NCI-H446 (cell line): ENCODE results near the gene TMA7.
"Not testable (repeated sequence)": the region's sequence is repeated elsewhere in the genome, so short reads cannot be mapped to it uniquely, and the experiment has no call there.

Experiments
- DNase-seq, 2 experiments: peaks; one replicate each; lab custom pipeline; 2025; lab: John Stamatoyannopoulos, UW

Gene TMA7

DNA sequence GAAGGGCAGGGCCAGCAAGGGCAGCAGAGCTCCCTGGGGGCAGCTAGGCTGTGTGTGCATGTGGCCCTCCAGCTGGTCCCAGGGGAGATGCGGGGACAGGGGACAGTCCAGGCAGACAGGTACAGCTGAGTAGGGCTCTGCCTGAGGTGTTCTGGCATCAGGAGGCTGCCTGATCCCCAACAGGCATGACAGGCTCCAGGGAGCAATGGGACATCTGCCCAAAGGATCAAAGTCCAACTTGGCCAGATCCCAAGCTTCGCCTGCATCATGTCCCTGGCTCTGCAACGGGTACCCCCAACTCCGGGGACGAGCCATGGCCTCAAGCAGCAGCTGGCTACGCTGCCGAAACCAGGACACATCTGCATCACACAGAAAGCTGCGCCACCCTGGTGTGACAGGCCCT is 28.3 kb downstream of the TMA7 start:
- no peak for DNase-seq

DNA sequence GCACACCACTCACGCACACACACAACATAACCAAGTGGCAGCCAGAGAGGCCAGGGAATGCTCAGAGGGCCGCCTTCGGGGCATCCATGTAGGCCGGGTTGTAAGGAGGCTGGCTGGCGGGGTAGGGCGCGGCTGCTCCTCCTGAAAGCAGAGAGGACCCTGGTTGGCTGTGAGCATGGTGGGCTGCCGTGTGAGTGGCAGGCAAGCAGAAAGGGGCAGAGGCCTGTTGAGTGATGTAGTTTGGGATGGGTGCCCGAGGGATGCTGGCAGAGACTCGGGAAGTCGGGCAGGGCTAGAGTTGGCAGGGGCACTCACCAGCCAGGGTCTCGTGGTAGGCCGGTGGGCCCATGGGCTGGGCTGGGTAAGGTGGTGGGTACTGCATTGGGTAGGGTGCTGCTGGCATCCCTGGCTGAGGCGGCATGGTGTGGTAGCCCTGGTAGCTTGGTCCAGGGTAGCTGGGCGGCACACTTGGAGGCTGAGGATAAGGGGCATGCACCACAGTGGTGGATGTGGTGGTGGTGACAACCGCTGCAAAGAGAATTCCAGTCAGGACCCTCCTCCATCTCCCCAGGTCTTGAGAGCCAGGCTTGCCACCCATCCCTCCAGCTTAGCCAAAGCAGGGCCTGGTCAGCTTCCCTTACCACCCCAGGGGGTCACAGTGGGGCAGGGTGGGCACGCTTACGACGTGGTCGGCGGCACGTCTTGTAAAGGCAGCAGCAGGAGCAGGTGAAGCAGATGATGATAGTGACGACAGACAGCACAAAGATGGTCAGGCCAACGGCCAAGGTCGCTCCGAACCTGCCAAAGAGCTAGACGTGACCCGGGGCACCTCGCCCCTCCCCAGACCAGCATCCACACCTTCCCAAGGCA is 29.2 kb downstream of the TMA7 start:
- no peak for DNase-seq

DNA sequence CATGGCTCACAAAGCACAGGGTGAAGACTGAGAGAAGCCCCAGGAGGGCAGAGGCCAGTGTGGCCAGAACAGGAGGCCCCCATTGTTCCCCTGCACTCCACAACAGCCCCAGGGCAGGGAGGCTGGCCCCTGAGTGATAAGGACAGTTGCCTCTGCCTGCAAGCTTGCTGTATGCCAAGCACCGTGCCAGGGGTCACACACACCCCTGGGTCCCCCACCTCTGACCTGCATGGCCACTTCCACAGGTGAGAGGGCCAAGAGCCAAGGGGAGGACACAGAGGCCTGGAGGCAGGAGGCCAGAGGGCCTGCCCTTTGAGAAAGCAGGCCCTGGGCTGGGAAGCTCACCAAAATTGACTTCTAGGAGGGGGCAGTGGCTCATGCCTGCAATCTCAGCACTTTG is 30.2 kb downstream of the TMA7 start:
- DNase-seq = no peak

DNA sequence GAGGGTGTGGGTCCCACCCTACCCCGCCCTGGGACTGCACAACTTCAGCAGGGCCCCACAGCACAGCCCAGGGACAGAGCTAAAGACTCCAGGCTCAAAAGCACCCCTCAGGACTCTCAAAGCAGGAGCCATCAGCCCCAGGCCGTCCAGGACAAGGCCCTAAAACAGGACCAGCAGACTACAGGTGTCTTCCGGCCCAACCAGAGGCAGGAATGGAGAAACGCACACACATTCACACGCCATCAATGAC is 32.5 kb downstream of the TMA7 start:
- no peak for DNase-seq

DNA sequence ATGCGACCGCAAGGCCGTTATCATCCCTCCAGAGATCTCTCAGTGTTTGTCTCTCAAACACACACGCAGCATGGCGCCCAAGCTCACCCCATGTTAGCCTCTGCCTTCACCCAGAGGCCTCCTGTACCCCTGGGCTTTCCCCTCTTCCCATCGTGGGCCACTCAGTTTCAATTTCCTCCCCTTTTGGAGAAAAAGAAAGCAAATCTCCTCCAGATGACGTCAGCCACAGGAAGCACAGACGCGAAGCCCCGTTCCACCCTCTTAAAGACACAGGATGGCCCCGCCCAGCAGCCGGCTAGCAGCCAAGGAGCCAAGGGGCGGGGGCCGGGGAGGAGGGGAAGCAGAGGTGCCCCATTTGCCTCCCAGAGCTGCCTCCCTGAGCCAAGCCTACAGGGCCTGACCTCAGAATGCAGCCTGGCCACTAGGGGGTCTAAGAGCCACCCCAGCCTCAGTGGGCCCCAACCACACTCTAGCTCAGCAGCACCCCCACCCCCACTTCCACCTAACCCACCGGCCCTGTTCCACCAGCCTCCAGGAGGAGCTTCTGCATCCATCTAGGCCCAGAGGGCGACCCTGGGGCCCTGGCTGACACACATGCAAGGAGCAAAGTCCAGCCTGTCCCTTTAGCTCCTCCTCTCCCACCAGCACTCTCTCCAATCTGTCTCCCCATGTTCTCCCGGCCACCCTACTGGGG is 33.0 kb downstream of the TMA7 start:
- DNase-seq = peak; percentile 10 to 66

- no peak for DNase-seq
Measured at GRCh38 chr3:48473617-48473952, 33.5 kb downstream of the TMA7 start.

DNA sequence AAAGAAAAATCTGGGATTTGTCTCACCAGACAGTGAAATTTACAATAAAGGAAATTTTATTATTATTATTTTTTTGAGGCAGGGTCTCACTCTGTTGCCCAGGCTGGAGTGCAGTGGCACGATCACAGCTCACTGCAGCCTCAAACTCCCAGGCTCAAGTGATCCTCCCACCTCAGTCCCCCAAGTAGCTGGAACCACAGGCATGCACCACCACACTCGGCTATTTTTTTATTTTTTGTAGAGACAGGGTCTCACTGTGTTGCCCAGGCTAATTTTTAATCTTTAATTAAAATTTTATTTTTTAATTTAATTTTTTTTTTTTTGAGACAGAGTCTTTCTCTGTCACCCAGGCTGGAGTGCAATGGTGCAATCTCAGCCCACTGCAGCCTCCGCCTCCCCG is 34.0 kb downstream of the TMA7 start:
- DNase-seq = not testable (repeated sequence)

GRCh38 chr3:48474619-48475018 is 34.6 kb downstream of the TMA7 start:
- DNase-seq = no peak

- no peak for DNase-seq
Measured at GRCh38 chr3:48475188-48475587, 35.1 kb downstream of the TMA7 start.

DNA sequence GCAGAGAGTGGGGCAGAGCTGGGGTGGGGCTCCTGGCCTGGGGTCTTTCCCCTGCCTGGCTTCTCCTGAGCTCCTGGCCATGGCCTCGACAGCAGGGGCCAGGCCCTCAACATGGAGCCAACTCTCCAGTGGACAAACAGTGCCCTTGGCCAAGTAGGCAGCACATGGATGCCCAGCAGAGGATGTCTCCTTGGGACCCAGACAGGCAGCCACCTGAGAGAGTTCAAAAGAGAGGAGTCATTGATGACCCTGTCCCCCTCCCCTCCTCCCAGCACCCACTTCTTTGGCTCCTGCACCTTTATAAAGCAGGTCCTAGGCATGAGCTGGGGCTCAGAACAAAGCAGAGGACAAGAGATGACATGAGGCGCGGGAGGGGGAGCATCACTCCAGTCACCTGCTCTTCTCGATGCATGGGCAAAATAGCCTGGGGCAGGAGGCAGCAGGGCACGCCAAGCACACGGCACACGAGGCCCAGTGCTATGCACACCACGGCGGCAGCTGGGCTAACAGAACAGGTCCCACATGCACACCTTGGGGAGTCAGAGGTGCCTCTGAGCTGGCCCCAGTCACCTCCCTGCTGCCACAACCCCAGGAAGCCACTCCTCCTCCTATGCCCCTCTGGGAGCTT is 36.5 kb downstream of the TMA7 start:
- no peak for DNase-seq

DNA sequence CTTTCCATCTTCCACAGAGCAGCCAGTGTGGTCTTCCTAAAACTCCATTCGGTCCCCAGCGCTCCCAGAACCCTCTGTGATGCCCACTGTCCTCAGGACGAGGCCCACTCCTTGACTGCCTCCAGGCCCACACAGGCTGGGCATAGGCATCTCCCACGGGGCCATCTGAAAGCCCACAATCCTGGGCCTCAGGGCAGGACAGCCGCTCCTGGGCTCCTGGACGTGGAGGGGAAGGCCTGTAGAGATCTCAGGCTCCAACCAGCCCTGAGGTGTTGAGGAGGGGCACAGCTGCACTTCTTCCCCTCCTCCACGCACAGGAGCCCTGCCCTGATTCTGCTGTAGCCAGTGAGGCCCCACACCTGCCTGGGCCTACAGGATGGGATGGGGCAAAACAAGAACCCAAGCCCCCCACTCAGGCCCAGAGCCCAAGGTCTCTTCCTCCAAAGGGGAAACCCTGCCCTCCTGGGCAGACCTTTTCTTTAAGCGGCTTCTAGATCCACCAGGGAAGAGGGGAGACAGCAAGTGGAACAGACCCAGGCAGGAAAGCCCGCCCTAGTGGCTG is 38.0 kb downstream of the TMA7 start:
- no peak for DNase-seq

- no peak for DNase-seq
Measured at GRCh38 chr3:48478626-48479555, 38.8 kb downstream of the TMA7 start.

DNA sequence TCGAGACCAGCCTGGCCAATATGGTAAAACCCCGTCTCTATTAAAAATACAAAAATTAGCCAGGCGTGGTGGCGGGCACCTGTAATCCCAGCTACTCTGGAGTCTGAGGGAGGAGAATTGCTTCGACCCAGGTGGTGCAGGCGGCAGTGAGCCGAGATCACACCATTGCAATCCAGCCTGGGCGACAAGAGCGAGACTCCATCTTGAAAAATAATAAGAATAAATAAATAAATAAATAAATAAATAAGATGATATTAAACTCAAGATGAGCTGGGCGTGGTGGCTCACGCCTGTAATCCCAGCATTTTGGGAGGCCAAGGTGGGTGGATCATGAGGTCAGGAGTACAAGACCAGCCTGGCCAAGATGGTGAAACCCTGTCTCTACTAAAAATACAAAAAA is 40.8 kb downstream of the TMA7 start:
- not testable (repeated sequence) for DNase-seq

DNA sequence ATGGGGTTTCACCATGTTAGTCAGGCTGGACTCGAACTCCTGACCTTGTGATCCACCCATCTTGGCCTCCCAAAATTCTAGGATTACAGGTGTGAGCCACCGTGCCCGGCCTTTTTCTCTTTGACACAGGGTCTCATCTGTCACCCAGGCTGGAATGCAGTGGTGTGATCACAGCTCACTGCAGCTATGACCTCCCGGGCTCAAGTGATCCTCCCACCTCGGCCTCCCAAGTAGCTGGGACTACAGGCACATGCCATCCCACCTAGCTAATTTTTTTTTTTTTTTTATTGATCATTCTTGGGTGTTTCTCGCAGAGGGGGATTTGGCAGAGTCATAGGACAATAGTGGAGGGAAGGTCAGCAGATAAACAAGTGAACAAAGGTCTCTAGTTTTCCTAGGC is 42.8 kb downstream of the TMA7 start:
- DNase-seq = not testable (repeated sequence)

GRCh38 chr3:48486952-48487351 is 46.9 kb downstream of the TMA7 start:
- DNase-seq = no peak

GRCh38 chr3:48492461-48493202 is 52.6 kb downstream of the TMA7 start:
- DNase-seq = no peak

- no peak for DNase-seq
Measured at GRCh38 chr3:48493203-48493501, 53.1 kb downstream of the TMA7 start.
